NCI-H2227 (cell line): Measurements from ENCODE around the gene NDUFA1.
"Not testable (repeated sequence)": the region's sequence is repeated elsewhere in the genome, so short reads cannot be mapped to it uniquely, and the experiment has no call there.

Source experiments
- DNase-seq: peaks from one replicate; lab custom pipeline; 2025; ENCODE audit not compliant: unreplicated experiment; lab: John Stamatoyannopoulos, UW

The NDUFA1 gene

GRCh38 chrX:119899125-119899524 is 27.5 kb downstream of the NDUFA1 start:
- DNase-seq = no peak

- no peak for DNase-seq
Observed at GRCh38 chrX:119900976-119901375, 29.3 kb downstream of the NDUFA1 start.

GRCh38 chrX:119916310-119916709 is 44.7 kb downstream of the NDUFA1 start:
- DNase-seq = no peak

- DNase-seq = no peak
Observed at GRCh38 chrX:119917877-119918276, 46.2 kb downstream of the NDUFA1 start.

GRCh38 chrX:119919835-119920585 is 48.4 kb downstream of the NDUFA1 start:
- DNase-seq = no peak

- DNase-seq = not testable (repeated sequence)
Observed at GRCh38 chrX:119922391-119922790, 50.8 kb downstream of the NDUFA1 start.
